ENCODE results near the gene CRADD. TPM values are rescaled to one million over a fixed set of nuclear protein-coding genes. Genes with fewer than 3 reads are reported as not detected.

CRADD gene
- total RNA-seq, 2 donors from 2014 or later = 7.7 to 9.1 TPM

GRCh38 chr12:93763746-93764147 is 86.6 kb downstream of the CRADD start:
- TF ChIP-seq CTCF (conservative IDR thresholded peaks at IDR 0.05) = peak; percentile 53
- H3K9me3 ChIP-seq (ENCODE audit: control insufficient read depth, low read length) = no peaks in the 10 kb centered on the region
- DNase-seq = no peak
- no peaks in the 10 kb centered on the region for H3K36me3 ChIP-seq (ENCODE audit: control insufficient read depth, insufficient read depth, low read length)
- no peaks in the 10 kb centered on the region for H3K36me3 Mint-ChIP-seq (ENCODE audit: low read depth)
- no peak overlapping the region for H3K27ac Mint-ChIP-seq
- H3K27ac ChIP-seq (ENCODE audit: low read depth, low read length) = no peak overlapping the region
- H3K9me3 Mint-ChIP-seq = no peaks in the 10 kb centered on the region
- no peak overlapping the region for H3K4me3 Mint-ChIP-seq
- H3K9ac ChIP-seq (ENCODE audit: extremely low read depth, low read length, poor library complexity, severe bottlenecking) = no peak overlapping the region
- no peak overlapping the region for H3K4me3 ChIP-seq (ENCODE audit: low read length)
- peaks cover 44% of the 10 kb centered on the region for H3K4me1 Mint-ChIP-seq
- H3K27me3 Mint-ChIP-seq (ENCODE audit: insufficient read depth) = no peaks in the 10 kb centered on the region
- H3K27me3 ChIP-seq (ENCODE audit: control insufficient read depth, insufficient read depth, low read length, poor library complexity, severe bottlenecking) = no peaks in the 10 kb centered on the region
- WGBS, 2 experiments (ENCODE audit: insufficient coverage in 1 of 2, insufficient read length in 1 of 2) = 76 to 100% methylated on average over 1 to 3 of the region's 3 CpGs
- peaks cover 5% of the 10 kb centered on the region for H3K4me1 ChIP-seq (ENCODE audit: control insufficient read depth, insufficient read depth, low read length)

GRCh38 chr12:93766371-93766770 is 89.2 kb downstream of the CRADD start:
- Mint-ChIP-seq H3K36me3 (ENCODE audit: low read depth) (no peaks in the 10 kb centered on the region), H3K27me3 (ENCODE audit: insufficient read depth) (no peaks in the 10 kb centered on the region), H3K4me1 (peaks cover 18% of the 10 kb centered on the region), H3K27ac (no peak overlapping the region), H3K4me3 (no peak overlapping the region), H3K9me3 (no peaks in the 10 kb centered on the region)
- Histone ChIP-seq H3K27ac (ENCODE audit: low read depth, low read length) (no peak overlapping the region), H3K4me3 (ENCODE audit: low read length) (no peak overlapping the region), H3K4me1 (ENCODE audit: control insufficient read depth, insufficient read depth, low read length) (peaks cover 5% of the 10 kb centered on the region), H3K9me3 (ENCODE audit: control insufficient read depth, low read length) (no peaks in the 10 kb centered on the region), H3K9ac (ENCODE audit: extremely low read depth, low read length, poor library complexity, severe bottlenecking) (no peak overlapping the region), H3K27me3 (ENCODE audit: control insufficient read depth, insufficient read depth, low read length, poor library complexity, severe bottlenecking) (no peaks in the 10 kb centered on the region), H3K36me3 (ENCODE audit: control insufficient read depth, insufficient read depth, low read length) (no peaks in the 10 kb centered on the region)
- 89 to 95% methylated on average over 2 of the region's 2 CpGs for WGBS, 2 experiments (ENCODE audit: insufficient coverage in 1 of 2, insufficient read length in 1 of 2)
- TF ChIP-seq CTCF (conservative IDR thresholded peaks at IDR 0.05) = no peak
- DNase-seq = no peak

- H3K27me3 Mint-ChIP-seq (ENCODE audit: insufficient read depth) = no peaks in the 10 kb centered on the region
- no peaks in the 10 kb centered on the region for H3K36me3 Mint-ChIP-seq (ENCODE audit: low read depth)
- no peaks in the 10 kb centered on the region for H3K9me3 Mint-ChIP-seq
- Histone ChIP-seq H3K27me3 (ENCODE audit: control insufficient read depth, insufficient read depth, low read length, poor library complexity, severe bottlenecking) (no peaks in the 10 kb centered on the region), H3K9me3 (ENCODE audit: control insufficient read depth, low read length) (no peaks in the 10 kb centered on the region), H3K27ac (ENCODE audit: low read depth, low read length) (no peak overlapping the region), H3K36me3 (ENCODE audit: control insufficient read depth, insufficient read depth, low read length) (no peaks in the 10 kb centered on the region), H3K9ac (ENCODE audit: extremely low read depth, low read length, poor library complexity, severe bottlenecking) (no peak overlapping the region), H3K4me1 (ENCODE audit: control insufficient read depth, insufficient read depth, low read length) (peaks cover 3% of the 10 kb centered on the region), H3K4me3 (ENCODE audit: low read length) (no peak overlapping the region)
- no peak for DNase-seq
- no peak overlapping the region for H3K4me3 Mint-ChIP-seq
- peaks cover 18% of the 10 kb centered on the region for H3K4me1 Mint-ChIP-seq
- WGBS, 2 experiments (ENCODE audit: insufficient coverage in 1 of 2, insufficient read length in 1 of 2) = 83 to 86% methylated on average over 1 to 6 of the region's 6 CpGs
- peak; percentile 77 for TF ChIP-seq CTCF (conservative IDR thresholded peaks at IDR 0.05)
- no peak overlapping the region for H3K27ac Mint-ChIP-seq
Measured at GRCh38 chr12:93766796-93767523, 89.8 kb downstream of the CRADD start.
